ENCODE results near the gene FYCO1.
A peak's percentile ranks its signal among the peaks of the same experiment; 100 is the strongest.
"Not testable (repeated sequence)": the region's sequence is repeated elsewhere in the genome, so short reads cannot be mapped to it uniquely, and the experiment has no call there.

FYCO1 gene

DNA sequence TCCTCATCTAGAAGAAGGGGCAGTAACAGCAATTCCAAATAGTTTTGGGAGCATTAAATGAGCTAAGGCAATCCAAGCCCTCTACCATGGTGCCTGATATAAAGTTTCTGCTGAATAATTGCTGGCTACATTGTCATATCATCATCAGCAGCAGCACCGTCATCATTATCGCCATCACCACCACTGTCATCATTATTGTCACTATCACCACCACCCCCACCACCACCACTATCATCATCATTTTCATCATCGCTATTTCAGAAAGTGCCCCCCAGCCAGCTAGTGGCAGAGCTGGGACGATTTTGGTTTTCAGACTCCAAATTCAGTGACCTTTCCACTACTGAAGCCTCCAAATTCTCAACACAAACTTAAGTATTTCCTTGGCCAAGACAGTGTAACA is 16.6 kb upstream of the FYCO1 start:
- DNase-seq (ENCODE audit: low read depth, low spot score): no peak
- no peak overlapping the region for H3K27ac ChIP-seq

DNA sequence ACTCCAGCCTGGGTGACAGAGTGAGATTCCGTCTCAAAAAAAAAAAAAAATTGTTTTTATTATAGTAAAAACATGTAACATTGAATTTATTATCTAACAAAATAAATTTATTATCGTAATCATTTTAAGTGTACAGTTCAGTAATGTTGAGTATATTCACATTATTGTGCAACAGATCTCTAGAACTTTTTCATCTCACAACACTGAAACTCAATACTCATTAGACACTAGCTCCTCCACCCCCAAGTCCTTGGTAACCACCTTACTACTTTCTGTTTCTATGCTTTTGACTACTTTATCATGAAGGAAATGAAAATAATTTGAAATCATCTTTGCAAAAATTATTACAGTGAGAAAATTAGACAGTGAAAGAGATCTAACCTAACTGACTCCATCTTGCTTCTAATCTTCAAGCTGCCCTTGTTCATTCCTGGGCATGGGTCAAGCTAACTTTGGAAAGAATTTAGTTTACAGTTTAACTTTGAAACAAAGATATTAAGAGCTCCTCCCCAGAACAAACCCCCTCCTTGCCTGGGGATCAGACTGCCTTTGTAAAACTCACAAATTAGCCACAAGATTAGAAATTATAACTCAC is 15.0 kb upstream of the FYCO1 start:
- no peak for DNase-seq (ENCODE audit: low read depth, low spot score)
- no peak overlapping the region for H3K27ac ChIP-seq

DNA sequence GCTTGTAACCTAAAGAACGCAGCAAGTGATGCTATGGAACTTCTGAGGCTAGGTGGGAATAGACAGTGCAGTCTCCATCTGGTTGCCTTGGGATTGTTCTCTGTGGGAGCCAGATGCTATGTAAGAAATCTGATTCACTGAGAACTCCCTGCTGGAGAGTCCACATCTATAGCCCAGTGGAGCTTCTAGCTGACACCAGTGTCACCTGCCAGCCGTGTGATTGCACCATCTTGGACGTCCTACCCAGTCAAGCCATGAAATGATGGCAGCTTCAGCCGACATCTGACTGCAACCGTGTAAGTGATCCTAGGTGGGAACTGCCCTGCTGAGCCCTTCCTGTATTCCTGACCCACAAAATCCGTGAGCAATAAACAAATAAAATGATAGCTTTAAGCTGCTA is 12.4 kb upstream of the FYCO1 start:
- DNase-seq (ENCODE audit: low read depth, low spot score): no peak
- H3K27ac ChIP-seq: no peak overlapping the region

DNA sequence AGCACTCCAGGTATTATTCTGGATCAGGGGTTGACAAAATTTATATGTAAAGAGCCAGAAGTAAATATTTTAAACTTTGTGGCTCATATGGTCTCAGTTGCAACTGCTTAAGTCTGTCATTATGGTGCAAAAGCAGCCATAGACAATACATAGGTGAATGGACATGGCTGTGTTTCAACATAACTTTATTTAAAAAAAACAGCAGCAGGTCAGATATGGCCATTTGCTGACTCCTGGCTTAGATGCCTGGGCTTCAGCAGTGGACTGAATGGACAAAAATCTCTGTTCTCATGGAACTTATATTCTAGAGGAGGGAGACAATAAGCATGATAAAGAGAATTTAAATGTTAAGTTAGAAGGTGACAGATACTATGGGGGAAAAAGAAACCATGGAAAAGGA is 11.7 kb upstream of the FYCO1 start:
- no peak for DNase-seq (ENCODE audit: low read depth, low spot score)
- no peak overlapping the region for H3K27ac ChIP-seq

DNA sequence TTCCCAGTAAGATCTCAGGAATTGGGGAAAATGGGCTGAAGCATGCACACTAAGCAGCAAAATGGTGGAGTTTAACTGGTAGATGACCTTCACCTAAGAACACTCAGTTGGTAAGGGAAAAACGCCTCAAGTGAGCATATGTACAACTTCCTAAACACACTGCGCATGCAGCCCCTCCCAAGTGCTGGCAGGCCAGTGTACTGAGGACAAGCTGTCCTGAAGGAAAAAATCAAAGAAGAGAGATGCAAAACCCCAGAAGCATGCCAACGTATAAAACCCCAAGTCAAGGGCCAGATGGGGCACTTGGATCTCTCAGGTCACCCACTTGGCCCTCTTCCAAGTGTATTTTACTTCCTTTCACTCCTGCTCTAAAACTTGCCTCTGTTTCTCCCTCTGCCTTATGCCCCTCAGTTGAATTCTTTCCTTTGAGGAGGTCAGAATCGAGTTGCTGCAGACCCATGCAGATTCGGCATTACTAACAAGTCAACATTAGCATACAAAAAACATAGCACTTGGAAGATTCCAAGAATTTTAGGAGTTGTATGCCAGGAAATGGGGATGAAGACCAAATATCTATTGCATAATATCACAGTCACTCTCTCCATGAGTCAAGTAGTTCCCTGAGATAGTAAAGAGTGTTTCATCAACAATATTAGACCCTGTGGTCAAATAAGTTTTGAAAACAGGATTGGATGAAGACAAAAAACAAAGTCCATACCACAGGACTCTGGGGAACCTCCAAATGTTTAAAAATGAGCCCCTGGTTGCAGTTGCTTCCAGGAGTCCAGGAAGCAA is 10.8 kb upstream of the FYCO1 start:
- DNase-seq (ENCODE audit: low read depth, low spot score): no peak
- no peak overlapping the region for H3K27ac ChIP-seq

DNA sequence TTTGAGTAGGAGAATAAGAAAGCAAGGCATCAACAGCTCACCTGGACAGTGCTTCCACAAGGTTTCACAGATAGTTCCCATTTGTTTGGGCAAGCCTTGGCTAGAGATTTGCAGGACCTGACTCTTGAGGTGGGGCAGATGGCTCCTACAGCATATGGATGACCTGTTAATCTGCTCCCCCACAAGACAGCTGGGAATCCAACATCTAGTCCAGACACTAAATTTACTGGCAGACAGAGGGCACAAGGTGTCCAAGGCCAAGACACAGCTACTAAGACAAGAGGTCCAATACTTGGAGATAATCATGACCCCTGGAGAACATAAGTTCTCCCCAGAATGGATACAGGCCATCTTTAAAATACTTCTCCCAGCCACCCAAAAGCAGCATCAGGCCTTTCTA is 8.1 kb upstream of the FYCO1 start:
- DNase-seq (ENCODE audit: low read depth, low spot score); H3K27ac ChIP-seq: not testable (repeated sequence)

DNA sequence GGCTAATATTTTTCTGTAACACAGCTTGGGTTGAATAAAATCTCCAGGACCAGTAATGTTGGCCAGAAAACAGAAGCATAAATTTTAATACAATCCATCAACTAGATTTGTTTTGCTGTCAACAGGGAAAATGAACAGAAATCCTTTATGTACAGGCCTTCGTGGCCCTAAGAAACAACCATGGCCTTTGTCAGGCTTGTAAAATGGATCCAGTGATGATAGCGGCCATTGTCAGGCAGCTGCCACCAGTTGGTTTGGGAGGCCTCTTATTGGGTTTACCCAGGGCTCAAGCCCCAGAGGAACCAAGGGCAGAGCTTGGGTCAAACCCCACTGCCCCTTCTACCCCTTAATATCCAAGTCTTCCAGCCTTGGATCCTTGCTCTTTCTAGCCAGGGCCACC is 5.6 kb upstream of the FYCO1 start:
- no peak for DNase-seq (ENCODE audit: low read depth, low spot score)
- H3K27ac ChIP-seq: no peak overlapping the region

DNA sequence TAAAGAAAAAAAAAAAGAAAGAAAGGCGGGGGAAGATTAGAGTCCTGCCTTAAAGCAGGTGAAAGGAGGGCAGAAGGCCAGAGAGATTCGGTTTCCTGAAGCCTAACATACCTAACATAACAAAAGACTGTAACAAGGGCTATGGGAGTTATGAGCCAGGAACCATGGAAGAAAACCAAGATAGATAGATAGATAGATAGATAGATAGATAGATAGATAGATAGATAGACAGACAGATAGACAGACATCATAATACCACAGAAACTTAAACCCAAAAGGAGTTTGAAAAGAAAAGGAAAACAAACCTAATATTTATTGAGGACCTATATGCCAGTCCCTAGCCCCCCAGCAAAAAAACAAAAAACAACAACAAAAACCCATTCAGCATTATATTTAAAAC is 2.3 kb upstream of the FYCO1 start:
- no peak overlapping the region for H3K27ac ChIP-seq
- no peak for DNase-seq (ENCODE audit: low read depth, low spot score)

DNA sequence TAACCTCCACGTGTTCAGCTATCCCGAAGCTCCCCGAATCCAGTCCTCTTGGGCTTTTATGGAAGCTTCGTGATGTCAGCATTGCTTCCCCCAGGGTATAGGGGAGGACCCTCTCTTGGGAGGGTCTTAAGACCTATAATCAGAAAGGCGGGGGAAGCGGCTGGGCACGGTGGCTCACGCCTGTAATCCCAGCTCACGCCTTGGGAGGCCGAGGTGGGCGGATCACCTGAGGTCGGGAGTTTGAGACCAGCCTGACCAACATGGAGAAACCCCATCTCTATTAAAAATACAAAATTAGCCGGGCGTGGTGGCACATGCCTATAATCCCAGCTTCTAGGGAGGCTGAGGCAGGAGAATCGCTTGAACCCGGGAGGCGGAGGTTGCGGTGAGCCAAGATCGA is 1.9 kb upstream of the FYCO1 start:
- not testable (repeated sequence) for DNase-seq (ENCODE audit: low read depth, low spot score); H3K27ac ChIP-seq

DNA sequence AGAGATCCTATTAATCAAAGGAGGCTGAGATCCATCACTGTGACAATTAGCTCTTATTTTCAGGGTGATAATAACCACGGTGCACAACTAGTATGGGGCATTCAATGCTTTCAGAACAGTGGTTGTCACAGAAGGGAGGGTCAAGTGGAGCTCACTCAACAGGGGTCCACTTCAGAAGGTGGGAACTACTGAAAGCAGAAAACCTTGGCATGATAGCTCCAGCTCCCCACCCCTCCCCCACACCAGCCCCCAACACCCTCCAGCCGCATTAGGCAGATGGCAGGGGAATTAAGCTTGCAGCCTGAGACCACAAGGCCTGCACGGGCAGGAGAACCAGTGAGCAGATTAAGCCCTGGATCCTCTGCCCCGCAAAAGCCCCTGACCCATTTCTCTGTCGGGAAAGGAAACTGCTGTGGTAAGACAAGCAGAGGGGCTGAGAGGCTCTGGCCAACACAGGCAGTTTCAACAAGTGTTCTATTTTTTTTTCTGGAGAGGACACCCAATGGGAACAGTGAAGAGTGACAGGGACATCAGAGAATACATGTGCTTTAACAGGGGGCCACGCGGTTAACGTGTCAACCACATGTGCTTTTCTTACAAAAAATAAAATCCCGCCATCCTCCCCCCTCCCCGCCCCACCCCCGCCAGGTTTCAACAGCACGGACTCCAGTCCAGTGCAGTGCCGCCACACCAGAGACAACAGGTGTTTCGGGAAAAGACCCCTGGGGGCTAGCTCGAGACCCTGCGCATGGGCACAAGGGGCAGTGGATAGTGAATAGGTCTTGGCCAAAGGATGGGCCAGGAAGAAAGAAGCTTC is 997 bp downstream of the FYCO1 start:
- no peak overlapping the region for H3K27ac ChIP-seq
- DNase-seq (ENCODE audit: low read depth, low spot score): no peak

DNA sequence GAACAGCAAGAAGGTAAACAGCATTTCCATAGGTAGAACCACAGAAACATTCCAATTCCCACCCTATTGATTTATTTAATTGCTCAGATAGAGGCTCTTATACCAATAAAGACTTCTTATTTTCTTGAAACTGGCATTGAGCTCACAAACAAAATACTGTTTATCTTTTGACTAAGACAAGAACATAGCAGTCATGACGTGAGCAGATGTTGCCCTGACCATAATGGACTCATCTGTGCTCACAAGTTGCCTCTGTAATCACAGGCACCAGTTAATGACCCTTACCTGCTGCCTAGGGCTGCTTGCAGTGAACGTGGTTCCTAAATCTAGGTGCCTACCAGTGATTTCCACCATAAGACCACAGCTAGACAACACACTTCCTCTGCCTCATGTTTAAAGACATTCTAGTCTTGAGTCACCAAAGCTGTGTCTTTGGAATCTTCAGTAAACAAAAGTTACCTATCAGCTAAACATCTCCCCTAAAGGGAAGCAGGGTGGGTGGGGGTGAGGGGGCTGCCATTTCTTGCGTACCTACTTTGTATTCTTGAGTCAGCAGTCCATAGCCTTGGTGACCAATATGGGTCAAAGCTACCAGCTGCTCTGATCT is 2.1 kb downstream of the FYCO1 start:
- DNase-seq (ENCODE audit: low read depth, low spot score): no peak
- no peak overlapping the region for H3K27ac ChIP-seq

DNA sequence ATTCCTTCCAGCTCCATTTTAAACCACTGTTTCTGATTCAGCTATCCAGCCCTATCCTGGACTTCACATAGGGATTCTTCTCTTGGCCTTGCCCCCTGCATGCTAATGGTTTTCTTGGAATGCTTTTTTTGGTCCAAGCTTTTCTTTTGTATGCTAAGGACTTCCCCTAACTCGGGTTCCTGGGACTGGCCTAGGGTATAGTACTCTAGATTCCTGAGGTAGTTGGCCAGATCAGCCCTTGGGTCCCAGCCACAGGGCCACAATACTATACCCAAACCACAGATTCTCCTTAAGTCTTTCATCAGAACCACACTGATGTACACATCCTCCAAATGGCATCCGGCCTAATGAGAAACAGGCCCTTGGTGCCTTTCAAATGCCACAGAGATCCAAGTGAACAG is 2.8 kb downstream of the FYCO1 start:
- no peak overlapping the region for H3K27ac ChIP-seq
- no peak for DNase-seq (ENCODE audit: low read depth, low spot score)

DNA sequence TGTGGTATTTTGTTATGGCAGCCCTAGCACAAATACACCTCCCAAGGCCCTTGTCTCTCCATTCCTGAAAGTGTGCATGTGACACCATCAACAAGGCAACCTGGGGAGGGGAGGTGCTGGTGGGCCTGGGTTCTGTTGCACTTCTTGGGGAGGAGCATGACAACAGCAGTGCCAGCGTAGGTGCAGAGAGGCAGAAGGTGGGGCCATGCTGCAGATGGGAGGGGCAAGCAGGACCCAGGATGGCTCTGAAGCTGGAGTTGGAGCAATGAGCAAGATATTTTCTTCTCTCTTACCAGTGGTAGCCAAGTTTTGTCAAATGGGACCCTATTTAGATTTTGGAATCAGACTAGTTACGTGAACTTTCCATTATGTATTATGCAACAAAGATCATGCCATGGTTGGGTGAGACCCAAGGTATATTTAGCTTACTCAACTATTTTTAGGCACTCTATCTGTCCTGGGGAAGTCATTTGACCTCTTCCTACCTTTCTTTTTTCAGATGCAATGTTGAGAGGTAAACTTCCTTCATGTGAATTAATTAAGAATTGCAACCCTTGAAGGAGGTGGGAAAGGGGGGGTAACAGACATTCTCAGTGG is 3.4 kb downstream of the FYCO1 start:
- DNase-seq (ENCODE audit: low read depth, low spot score): no peak
- no peak overlapping the region for H3K27ac ChIP-seq

DNA sequence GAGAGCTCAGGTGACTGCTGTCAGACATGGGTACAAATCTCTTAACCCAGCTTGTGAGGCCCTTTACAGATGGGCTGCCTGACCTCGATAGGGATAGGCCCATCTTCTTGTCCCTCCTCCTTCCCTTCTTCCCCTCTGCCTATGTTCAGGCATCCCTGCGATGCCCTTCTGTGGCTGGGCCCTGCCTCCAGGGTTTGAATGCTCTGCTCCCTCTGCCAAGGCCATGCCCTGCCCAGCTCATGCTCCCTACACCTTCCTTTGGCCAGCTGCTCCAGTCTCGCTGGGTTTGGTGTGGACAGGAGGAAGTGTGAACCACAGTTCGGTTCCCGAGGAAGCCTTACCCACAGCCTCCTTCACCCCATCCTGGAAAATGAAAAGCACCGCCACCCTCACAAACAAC is 4.3 kb downstream of the FYCO1 start:
- no peak overlapping the region for H3K27ac ChIP-seq
- DNase-seq (ENCODE audit: low read depth, low spot score): no peak

DNA sequence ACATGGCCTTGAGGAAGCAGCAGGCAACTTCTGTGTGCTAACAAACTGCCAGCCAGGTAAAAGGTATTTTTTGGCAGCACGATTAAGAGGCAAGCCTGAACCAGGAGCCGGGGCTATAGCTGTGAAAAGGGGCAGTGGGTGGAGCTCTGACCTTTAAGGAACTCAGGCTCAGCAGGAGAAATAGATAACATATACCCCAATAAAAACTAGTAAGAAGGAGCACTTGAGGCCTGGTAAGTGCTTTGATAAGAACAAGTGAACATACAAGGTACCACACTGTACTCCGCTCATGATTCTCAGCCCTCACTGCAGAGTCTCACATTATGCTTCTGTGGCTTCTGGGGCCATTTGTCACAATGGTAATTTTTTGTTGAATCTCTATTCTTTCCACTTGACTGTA is 5.4 kb downstream of the FYCO1 start:
- peak overlapping the region; percentile 81 for H3K27ac ChIP-seq
- no peak for DNase-seq (ENCODE audit: low read depth, low spot score)

DNA sequence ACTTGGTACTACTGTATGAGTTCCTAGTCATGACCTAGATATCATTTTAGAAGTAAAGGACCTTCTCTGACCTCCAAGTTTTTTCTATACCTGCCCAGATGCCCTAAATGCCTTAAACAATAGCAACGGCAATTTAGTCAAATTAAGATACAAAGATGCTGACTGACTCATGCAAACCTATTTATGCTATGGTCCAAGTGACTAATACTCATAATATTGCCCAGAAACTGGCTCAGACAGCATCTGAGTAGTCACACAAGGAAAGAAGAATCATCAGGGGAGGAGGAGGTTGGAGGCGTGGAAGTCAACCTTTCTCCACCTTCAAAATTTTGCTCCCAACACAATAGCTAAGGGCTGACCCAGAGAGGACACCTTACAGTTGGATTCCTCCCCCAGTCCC is 6.8 kb downstream of the FYCO1 start:
- peak overlapping the region; percentile 81 for H3K27ac ChIP-seq
- peak; percentile 79 for DNase-seq (ENCODE audit: low read depth, low spot score)

DNA sequence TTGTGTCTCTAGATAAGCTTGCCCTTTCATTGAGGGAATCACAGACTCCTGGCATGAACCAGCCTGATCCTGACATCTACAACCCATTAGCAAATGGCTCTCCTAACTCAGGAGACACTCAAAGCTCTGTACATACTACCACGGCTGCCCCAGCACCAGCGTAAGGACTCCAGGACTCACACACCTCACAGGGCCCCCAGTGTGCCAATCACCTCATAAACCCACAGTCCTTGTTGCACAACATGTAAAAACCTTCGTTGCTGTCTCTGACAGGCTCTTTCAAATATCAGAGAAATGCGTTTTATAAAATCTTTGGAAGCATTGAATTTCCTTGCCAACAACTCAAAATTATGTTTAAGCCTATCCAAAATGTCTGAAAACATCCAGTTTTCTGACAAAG is 7.3 kb downstream of the FYCO1 start:
- H3K27ac ChIP-seq: peak overlapping the region; percentile 81
- no peak for DNase-seq (ENCODE audit: low read depth, low spot score)

DNA sequence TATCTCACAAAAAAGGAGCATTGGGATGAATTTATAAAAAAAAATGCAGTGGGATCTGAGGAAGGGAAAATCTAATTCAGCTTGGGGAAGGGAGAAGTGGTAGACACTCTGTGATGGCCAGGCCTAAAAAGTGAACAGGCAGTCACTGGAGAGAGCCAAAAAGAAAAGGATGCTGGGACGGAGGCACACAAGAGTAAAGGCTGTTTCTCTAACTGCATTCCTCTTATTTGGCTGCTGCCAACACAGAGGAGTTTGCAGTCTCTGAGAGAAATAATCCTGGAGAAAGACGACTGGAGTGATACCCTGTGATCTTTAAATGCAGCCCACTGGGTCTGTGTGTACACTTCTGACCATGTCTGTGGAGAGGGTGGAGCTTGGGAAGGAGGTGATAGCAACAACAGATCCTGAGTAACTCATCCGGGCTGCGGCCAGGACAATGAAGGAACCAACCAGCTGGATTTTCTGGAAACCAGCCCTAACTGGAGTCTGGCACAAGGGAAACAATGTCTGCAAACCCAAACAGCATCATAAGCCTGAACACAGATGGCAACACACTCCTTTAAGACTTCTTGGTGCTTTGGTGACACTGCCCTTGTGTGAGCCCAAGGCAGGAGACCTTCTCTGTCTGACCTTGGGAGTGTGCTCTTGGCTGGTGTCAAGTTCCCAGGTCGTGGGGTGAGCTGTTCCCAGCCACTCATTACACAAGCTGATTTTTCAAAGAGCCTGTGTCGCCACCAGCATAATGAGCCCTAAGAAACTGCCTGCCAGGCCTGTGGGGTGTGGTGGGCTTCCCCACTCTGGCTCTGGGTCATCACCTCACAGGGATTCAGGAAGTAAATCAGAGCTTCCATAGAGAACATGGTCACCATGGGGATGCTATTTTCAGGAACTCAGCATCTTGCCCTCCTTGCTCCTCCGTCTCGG is 8.0 kb downstream of the FYCO1 start:
- no peak overlapping the region for H3K27ac ChIP-seq
- no peak for DNase-seq (ENCODE audit: low read depth, low spot score)

DNA sequence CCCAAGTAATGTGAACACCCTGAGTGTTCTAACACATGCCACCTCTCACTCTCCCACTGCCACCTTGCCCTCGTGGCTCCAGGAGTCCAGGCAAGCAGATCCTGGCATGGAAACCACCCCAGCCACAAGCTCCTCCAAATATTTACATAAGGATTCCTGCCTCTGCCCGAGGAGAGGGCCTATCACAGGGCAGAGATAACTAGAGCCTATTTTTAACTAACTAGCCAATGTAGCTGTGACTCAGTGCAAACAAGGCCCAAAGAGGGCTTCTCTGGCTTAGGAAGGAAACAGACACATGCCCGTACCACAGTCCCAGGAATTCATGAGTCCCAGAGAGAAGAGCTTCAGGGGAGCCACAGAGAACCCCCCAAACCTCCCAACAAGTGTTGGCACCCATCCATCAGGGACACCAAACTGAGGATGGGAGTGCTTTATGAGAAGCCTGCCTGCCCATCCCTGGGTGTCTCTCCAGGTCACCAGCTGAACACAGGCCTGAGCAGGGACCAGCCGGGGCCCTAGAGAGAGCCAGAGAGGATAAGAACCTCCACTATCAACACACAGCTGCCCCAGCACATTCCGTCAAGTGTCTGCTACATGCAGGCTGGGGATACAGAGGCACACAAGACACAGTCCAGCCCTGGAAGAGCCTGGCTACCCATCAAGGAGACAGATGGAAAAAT is 9.2 kb downstream of the FYCO1 start:
- H3K27ac ChIP-seq: peak overlapping the region; percentile 38
- peak; percentile 52 for DNase-seq (ENCODE audit: low read depth, low spot score)

Measured in epithelial cell of prostate (primary cell).